ENCODE results near the gene UBAP2L.
"Not testable (repeated sequence)": the region's sequence is repeated elsewhere in the genome, so short reads cannot be mapped to it uniquely, and the experiment has no call there.

UBAP2L gene

DNA sequence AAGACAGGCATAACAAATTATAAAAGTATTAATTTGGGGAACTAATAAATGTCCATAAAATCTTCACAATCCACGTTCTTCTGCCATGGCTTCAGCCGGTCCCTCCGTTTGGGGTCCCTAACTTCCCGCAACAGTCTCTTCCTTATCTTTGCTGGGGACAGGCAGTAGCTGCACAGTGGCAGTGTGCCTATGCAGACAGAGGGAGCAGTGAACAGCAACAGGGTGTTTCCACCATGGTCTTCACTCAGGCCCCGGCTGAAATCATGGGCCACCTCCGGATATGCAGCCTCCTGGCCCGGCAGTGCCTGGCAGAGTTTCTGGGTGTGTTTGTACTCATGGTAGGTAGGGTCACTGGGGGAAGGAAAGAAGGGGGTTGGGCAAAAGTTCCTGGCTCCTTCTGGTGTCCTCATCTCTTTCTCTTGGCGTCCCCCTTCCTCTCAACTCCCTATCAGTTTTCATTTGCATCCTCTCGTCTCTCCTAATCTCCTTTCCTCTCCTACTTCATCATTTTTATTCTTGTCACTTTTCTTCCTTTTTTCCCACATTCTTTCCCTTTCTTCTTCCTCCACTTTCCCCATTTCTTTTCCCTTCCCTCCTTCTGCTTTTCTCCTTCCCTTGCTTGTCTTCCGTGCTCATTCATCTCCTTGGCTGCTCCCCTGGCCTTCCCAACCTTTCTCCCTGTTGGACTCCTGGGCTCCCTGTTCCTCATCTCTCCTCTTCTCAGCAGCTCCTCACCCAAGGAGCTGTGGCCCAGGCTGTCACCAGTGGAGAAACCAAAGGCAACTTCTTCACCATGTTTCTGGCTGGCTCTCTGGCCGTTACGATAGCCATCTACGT, 91.7 kb downstream of the UBAP2L start:
- DNase-seq = not testable (repeated sequence)

DNA sequence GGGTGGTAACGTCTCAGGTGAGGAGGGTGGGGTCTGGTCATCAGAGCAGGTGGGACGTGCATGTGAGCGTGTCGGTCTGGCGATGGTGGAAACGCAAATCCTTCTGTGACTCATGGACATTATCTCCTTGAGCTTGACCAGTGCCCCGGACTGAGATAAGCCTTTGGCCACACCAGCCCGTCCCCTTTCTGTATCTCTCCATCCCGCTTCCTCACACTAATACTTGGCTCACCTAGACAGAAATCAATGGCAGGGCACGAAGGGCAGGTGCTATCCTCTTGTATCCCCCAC, 92.3 kb downstream of the UBAP2L start:
- no peak for DNase-seq

GRCh38 chr1:154314226-154314625, 93.5 kb downstream of the UBAP2L start:
- not testable (repeated sequence) for DNase-seq

GRCh38 chr1:154316704-154317103, 95.9 kb downstream of the UBAP2L start:
- DNase-seq = no peak

DNA sequence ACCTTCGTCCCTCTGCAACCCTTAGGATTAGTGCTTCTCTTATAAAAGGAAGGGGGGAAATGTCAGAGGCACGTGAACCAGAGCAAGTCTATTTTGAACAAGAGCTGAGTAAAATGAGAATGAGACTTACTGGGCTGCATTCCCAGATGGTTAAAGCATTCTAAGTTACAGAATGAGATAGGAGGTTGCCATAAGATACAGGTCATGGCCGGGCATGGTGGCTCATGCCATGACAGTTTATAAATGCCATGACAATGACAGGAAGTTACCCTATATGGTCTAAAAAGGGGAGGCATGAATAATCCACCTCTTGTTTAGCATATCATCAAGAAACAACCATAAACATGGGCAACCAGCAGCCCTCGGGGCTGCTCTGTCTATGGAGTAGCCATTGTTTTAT, 97.6 kb downstream of the UBAP2L start:
- no peak for DNase-seq

All from CD4-positive, alpha-beta T cell treated with Interleukin-10 for 1 hour (primary cell).